CD4-positive, alpha-beta T cell treated with Interleukin-6 at 100 ng/mL for 8 hours (primary cell): ENCODE data around the gene LIPJ.

ENCODE experiments used
- DNase-seq: peaks from one replicate; pipeline ENCODE4 v3.0.0-alpha.2; 2020; ENCODE audit warnings: mixed read lengths, low spot score

The LIPJ gene

GRCh38 chr10:88598055-88598454 is 11.5 kb downstream of the LIPJ start:
- no peak for DNase-seq

- no peak for DNase-seq
Measured at GRCh38 chr10:88608052-88608732, 21.6 kb downstream of the LIPJ start.

GRCh38 chr10:88608780-88609179 is 22.2 kb downstream of the LIPJ start:
- DNase-seq = no peak

GRCh38 chr10:88616250-88616977 is 29.9 kb downstream of the LIPJ start:
- no peak for DNase-seq

- no peak for DNase-seq
Measured at GRCh38 chr10:88617772-88618300, 31.3 kb downstream of the LIPJ start.

- DNase-seq = no peak
Measured at GRCh38 chr10:88618496-88618895, 31.9 kb downstream of the LIPJ start.

GRCh38 chr10:88620441-88620840 is 33.9 kb downstream of the LIPJ start:
- no peak for DNase-seq

- DNase-seq = no peak
Measured at GRCh38 chr10:88623835-88624234, 37.3 kb downstream of the LIPJ start.

GRCh38 chr10:88624840-88625239 is 38.3 kb downstream of the LIPJ start:
- DNase-seq = no peak

GRCh38 chr10:88640186-88640585 is 53.6 kb downstream of the LIPJ start:
- no peak for DNase-seq

- DNase-seq = no peak
Measured at GRCh38 chr10:88642209-88642608, 55.6 kb downstream of the LIPJ start.

- DNase-seq = no peak
Measured at GRCh38 chr10:88642963-88643362, 56.4 kb downstream of the LIPJ start.

- no peak for DNase-seq
Measured at GRCh38 chr10:88647061-88647615, 60.6 kb downstream of the LIPJ start.

GRCh38 chr10:88651101-88651551 is 64.6 kb downstream of the LIPJ start:
- DNase-seq = no peak

- DNase-seq = no peak
Measured at GRCh38 chr10:88652616-88653015, 66.1 kb downstream of the LIPJ start.
